HS-27A (cell line): ENCODE results near the gene APOBEC4.

ENCODE experiments used
- DNase-seq: peaks from one replicate; pipeline ENCODE4 v3.0.0-alpha.2; 2012; ENCODE audit warnings: low read depth, missing footprints

The APOBEC4 gene

DNA sequence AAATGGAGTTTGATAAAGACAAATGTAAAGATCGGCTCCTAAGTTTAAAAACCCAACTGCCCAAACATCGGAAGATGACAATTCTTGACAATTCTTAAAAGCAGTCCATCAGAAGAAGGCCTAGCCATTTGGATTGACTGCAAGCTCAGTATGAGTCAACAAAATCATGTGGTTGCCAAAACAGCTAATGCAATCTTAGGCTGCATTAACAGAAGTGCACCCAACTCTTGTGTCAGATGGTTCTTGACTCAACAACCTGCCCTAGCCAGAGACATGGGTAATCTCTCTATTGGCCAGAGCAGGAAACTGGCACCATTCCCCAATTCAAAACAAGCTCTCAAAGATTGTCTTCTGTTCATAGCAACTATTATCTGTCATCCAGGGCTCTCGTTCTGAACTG is 53.0 kb downstream of the APOBEC4 start:
- no peak for DNase-seq

DNA sequence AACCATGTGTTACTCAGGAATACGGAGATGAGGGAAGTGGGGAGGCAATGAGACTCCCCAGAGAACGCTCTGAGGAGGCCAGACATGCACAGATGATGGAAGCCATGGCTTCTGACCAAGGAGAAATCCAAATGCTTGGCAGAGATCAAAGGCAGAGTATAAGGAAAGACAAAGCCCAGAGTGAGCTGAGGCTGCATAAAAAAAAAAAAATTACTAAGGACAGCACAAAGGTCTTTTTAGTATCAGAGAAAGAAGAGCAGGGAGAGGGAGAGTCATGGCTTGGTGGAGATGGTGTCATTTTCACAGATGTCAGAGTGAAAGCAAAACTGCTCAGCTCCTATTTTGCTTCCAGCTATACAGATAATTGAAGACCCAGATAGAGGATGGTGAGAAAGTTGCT is 54.7 kb downstream of the APOBEC4 start:
- no peak for DNase-seq

DNA sequence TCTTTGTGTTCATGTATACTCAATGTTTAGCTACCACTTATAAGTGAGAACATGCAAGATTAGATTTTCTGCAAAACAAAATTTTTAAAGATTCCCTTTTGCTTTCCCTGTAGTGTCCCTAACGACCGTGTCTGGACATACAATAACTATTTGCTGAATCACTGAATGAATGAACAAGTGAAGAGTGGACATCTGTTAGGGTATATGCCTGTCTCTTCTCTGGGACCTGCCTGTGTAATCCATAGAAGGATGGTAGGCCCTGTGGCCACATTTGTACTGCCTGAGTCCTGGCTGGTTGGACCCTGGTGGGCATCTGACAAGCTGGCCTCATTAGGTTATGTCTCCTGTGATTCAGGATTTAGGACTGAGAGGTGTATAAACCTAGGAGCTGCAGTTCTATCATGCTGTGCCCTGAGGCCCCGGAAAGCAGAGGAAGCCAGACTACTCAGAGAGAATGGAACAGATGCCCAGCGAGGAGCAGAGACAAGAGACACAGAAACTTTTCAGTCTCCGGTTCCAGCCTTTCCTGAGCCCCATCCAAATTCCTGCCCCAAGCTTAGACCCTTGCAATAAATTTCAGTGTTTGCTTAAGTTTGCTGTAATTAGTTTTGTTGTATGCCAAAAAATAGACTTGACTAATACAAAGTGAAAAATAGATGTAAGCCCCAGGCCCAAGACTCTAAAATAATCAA is 55.3 kb downstream of the APOBEC4 start:
- DNase-seq, result no peak

DNA sequence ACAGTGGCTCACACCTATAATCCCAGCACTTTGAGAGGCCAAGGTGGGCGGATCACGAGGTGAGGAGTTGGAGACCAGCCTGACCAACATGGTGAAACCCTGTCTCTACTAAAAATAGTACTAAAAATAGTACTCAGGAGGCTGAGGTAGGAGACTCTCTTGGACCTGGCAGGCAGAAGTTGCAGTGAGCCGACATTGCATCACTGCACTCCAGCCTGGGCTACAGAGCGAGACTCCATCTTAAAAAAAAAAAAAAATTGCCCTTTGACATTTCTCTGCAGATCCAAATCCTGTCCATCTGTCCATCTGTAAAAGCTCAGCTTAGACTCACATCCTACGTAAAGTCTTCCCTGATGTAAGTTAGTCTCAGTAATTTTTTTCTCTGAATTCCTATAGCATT is 56.6 kb downstream of the APOBEC4 start:
- DNase-seq, result no peak
